SK-N-SH (cell line): Measurements from ENCODE around the gene ZDHHC11. TPM values are rescaled to one million over a fixed set of nuclear protein-coding genes. Genes with fewer than 3 reads are reported as not detected.
"Not testable (repeated sequence)": the region's sequence is repeated elsewhere in the genome, so short reads cannot be mapped to it uniquely, and the experiment has no call there.

Experiments
- CTCF ChIA-PET: fragments of 300-600, 350-600 bp; formaldehyde crosslinking; extraction: SDS; loops from one replicate; lab custom pipeline; 2021; lab: Yijun Ruan, JAX
- POLR2A ChIA-PET: fragments of 350-600 bp; sonication (Branson Sonifier 250); formaldehyde crosslinking; extraction: SDS; loops from one replicate; lab custom pipeline; 2020; ENCODE audit warnings: antibody characterized with exemption, inconsistent platforms; lab: Yijun Ruan, JAX
- DNase-seq: peaks from one replicate; pipeline ENCODE4 v3.0.0; 2012
- H2AFZ ChIP-seq: fragments of 200-600 bp; sonication (generic); 2 replicates; pipeline ENCODE4 v1.8.1; 2016; ENCODE audit warnings: antibody characterized with exemption, mild to moderate bottlenecking, low read depth
- H3F3A ChIP-seq: fragments of 200-600 bp; sonication (generic); replicated peaks from 2 replicates; pipeline ENCODE3; 2016; ENCODE audit warnings: antibody characterized with exemption, mild to moderate bottlenecking; ENCODE audit not compliant: insufficient read depth
- H3K27ac ChIP-seq, 2 experiments: fragments of 200-500 bp in 1 of 2; fragments of 200-600 bp in 1 of 2; sonication (Bioruptor generic) in 1 of 2; sonication (generic), shearing (Covaris generic) in 1 of 2; 2 replicates each; pipeline versions ENCODE4 v1.5.1 to v1.6.1; 2014 to 2016; ENCODE audit warnings: low read depth in 2 of 2, inconsistent platforms in 1 of 2, low read length in 1 of 2, mild to moderate bottlenecking in 1 of 2, mixed read lengths in 1 of 2
- H3K27me3 ChIP-seq: fragments of 200-600 bp; sonication (generic), shearing (Covaris generic); 2 replicates; pipeline ENCODE4 v1.6.1; 2016; ENCODE audit warnings: mixed run types; ENCODE audit not compliant: insufficient read depth
- H3K36me3 ChIP-seq, 2 experiments: fragments of 200-500 bp in 1 of 2; fragments of 200-600 bp in 1 of 2; sonication (Bioruptor generic) in 1 of 2; sonication (generic) in 1 of 2; replicated peaks in 1 of 2; 2 replicates each; pipeline versions ENCODE3 to v1.5.1; 2014 to 2016; ENCODE audit warnings: low read length in 1 of 2, mild to moderate bottlenecking in 1 of 2; ENCODE audit not compliant: insufficient read depth in 2 of 2, control insufficient read depth in 1 of 2
- H3K4me1 ChIP-seq, 2 experiments: fragments of 200-500 bp in 1 of 2; fragments of 200-600 bp in 1 of 2; sonication (Bioruptor generic) in 1 of 2; sonication (generic), shearing (Covaris generic) in 1 of 2; 2 replicates each; pipeline versions ENCODE4 v1.5.1 to v1.6.1; 2014 to 2016; ENCODE audit warnings: low read depth in 1 of 2, low read length in 1 of 2, mixed run types in 1 of 2; ENCODE audit not compliant: insufficient read depth in 2 of 2, control insufficient read depth in 1 of 2
- H3K4me2 ChIP-seq: fragments of 200-600 bp; sonication (generic), shearing (Covaris generic); 2 replicates; pipeline ENCODE4 v1.6.1; 2017; ENCODE audit warnings: mixed run types
- H3K4me3 ChIP-seq, 2 experiments: fragments of 200-500 bp in 1 of 2; fragments of 200-600 bp in 1 of 2; sonication (Bioruptor generic) in 1 of 2; sonication (generic), shearing (Covaris generic) in 1 of 2; 2 replicates each; pipeline versions ENCODE4 v1.5.1 to v1.8.1; 2014 to 2016; ENCODE audit warnings: low read depth in 2 of 2, inconsistent platforms in 1 of 2, low read length in 1 of 2, mild to moderate bottlenecking in 1 of 2, mixed read lengths in 1 of 2, moderate library complexity in 1 of 2
- H3K79me2 ChIP-seq: fragments of 200-600 bp; sonication (generic); 2 replicates; pipeline ENCODE4 v1.8.1; 2017; ENCODE audit warnings: mild to moderate bottlenecking; ENCODE audit not compliant: insufficient read depth
- H3K9ac ChIP-seq: fragments of 200-600 bp; sonication (generic); 2 replicates; pipeline ENCODE4 v1.6.1; 2017; ENCODE audit warnings: mixed run types
- H3K9me2 ChIP-seq: fragments of 200-600 bp; sonication (generic); 2 replicates; pipeline ENCODE4 v1.6.1; 2017; ENCODE audit warnings: mixed run types
- H3K9me3 ChIP-seq: fragments of 200-600 bp; sonication (generic); 2 replicates; pipeline ENCODE4 v1.6.1; 2017; ENCODE audit warnings: mixed run types, mild to moderate bottlenecking, moderate library complexity
- H4K20me1 ChIP-seq: fragments of 200-600 bp; sonication (generic); 2 replicates; pipeline ENCODE4 v1.6.1; 2017; ENCODE audit warnings: mild to moderate bottlenecking, mixed run types; ENCODE audit not compliant: insufficient read depth
- EZH2phosphoT487 ChIP-seq: fragments of 200-600 bp; sonication (generic); IDR thresholded peaks from 2 replicates; pipeline ENCODE4 v1.6.1; 2017; ENCODE audit warnings: low read depth, mixed run types, mild to moderate bottlenecking, antibody characterized with exemption, moderate library complexity, borderline replicate concordance
- FOSL2 ChIP-seq: IDR thresholded peaks from 2 replicates; pipeline ENCODE4 v1.4.0; 2012; ENCODE audit warnings: low read depth, mild to moderate bottlenecking, moderate library complexity, borderline replicate concordance
- FOXJ3 ChIP-seq: sonication (generic); formaldehyde crosslinking; IDR thresholded peaks from 2 replicates; pipeline ENCODE4 v1.5.1; 2020; ENCODE audit warnings: mild to moderate bottlenecking, missing genetic modification reagents
- FOXM1 ChIP-seq: IDR thresholded peaks from 2 replicates; pipeline ENCODE4 v1.4.0; 2012; ENCODE audit warnings: low read depth, mild to moderate bottlenecking
- GABPA ChIP-seq: IDR thresholded peaks from 2 replicates; pipeline ENCODE4 v1.4.0; 2012; ENCODE audit warnings: low read depth, mild to moderate bottlenecking
- GATA2 ChIP-seq: sonication (generic); formaldehyde crosslinking; IDR thresholded peaks from 2 replicates; pipeline ENCODE4 v1.5.0; 2020; ENCODE audit warnings: mild to moderate bottlenecking, missing genetic modification reagents
- JUND ChIP-seq: IDR thresholded peaks from 2 replicates; pipeline ENCODE4 v1.4.0; 2012
- RAD21 ChIP-seq: IDR thresholded peaks from 2 replicates; pipeline ENCODE4 v1.6.1; 2012; ENCODE audit warnings: mild to moderate bottlenecking, low read length
- RCOR1 ChIP-seq: fragments of 150-350 bp; IDR thresholded peaks from 2 replicates; pipeline ENCODE4 v1.6.1; 2017; ENCODE audit warnings: antibody characterized with exemption, low read length
- RFX5 ChIP-seq: IDR thresholded peaks from 2 replicates; pipeline ENCODE4 v1.6.1; 2012; ENCODE audit warnings: mild to moderate bottlenecking, improper control_type of control experiment, low read length
- SIN3A ChIP-seq: IDR thresholded peaks from 2 replicates; pipeline ENCODE4 v1.6.1; 2012; ENCODE audit warnings: low read depth, mild to moderate bottlenecking, low read length, moderate library complexity, borderline replicate concordance
- TAF1 ChIP-seq: IDR thresholded peaks from 2 replicates; pipeline ENCODE4 v1.6.1; 2012; ENCODE audit warnings: low read depth, mild to moderate bottlenecking, low read length, moderate library complexity, borderline replicate concordance
- TCF12 ChIP-seq: IDR thresholded peaks from 2 replicates; pipeline ENCODE4 v1.4.0; 2012
- TEAD4 ChIP-seq: IDR thresholded peaks from 2 replicates; pipeline ENCODE4 v1.4.0; 2012; ENCODE audit warnings: mild to moderate bottlenecking, borderline replicate concordance; ENCODE audit not compliant: insufficient read depth
- USF1 ChIP-seq: IDR thresholded peaks from 2 replicates; pipeline ENCODE4 v1.4.0; 2012; ENCODE audit warnings: low read depth, borderline replicate concordance
- ZBTB33 ChIP-seq: IDR thresholded peaks from 2 replicates; pipeline ENCODE4 v1.4.0; 2012; ENCODE audit warnings: low read depth, borderline replicate concordance
- WGBS: methylation state at CpG from one replicate; pipeline ENCODE4 v1.1.6; 2017; ENCODE audit warnings: low lambda C conversion rate; 5-methylcytosine and 5-hydroxymethylcytosine counted together
- polyA plus RNA-seq, 3 experiments: library from polyadenylated mRNA; depleted of rRNA; stranded (reverse); fragments of >200 nt; gene quantifications; 2 replicates each; pipeline ENCODE4 v1.2.3, GENCODE V29; 2012
- TF ChIP-seq, protein P1 (sequence below): fragments of 150-350 bp; IDR thresholded peaks from 2 replicates; pipeline ENCODE4 v1.6.1; 2016; ENCODE audit warnings: mild to moderate bottlenecking, low read depth, low read length

Gene ZDHHC11
- polyA plus RNA-seq, 1 of the 3 experiments (the other 2 are of a cell fraction) = 0.76 TPM

DNA sequence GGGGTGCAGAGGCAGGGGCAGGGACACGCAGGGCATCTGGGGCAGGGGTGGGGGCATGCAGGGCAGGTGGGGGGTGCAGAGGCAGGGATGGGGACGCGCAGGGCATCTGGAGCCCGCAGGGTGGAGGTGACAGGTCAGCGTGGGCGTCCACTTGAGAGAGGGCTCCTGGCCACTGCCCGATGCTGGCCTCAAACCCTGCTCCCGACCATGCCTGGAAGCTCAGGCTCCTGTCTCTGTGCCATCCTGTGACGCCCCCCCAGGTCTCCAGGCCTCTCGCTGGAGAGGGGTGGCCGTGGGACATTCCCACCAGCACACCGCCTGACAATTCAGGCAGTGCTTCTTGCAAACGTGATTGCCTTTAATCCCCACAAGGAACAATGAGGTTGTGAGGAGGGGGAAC lies 99.3 kb downstream of the ZDHHC11 start:
- no peak overlapping the region for H3K4me3 ChIP-seq
- H3K9me2 ChIP-seq = no peaks in the 10 kb centered on the region
- H3K9me3 ChIP-seq = no peaks in the 10 kb centered on the region
- H3K4me2 ChIP-seq = no peak overlapping the region
- TF ChIP-seq TEAD4 = no peak
- no peak for TF ChIP-seq RCOR1
- TF ChIP-seq, protein P1, sequence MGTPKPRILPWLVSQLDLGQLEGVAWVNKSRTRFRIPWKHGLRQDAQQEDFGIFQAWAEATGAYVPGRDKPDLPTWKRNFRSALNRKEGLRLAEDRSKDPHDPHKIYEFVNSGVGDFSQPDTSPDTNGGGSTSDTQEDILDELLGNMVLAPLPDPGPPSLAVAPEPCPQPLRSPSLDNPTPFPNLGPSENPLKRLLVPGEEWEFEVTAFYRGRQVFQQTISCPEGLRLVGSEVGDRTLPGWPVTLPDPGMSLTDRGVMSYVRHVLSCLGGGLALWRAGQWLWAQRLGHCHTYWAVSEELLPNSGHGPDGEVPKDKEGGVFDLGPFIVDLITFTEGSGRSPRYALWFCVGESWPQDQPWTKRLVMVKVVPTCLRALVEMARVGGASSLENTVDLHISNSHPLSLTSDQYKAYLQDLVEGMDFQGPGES = no peak
- no peak for TF ChIP-seq RFX5
- no peak for TF ChIP-seq GABPA
- TF ChIP-seq USF1 = no peak
- no peak for TF ChIP-seq FOSL2
- TF ChIP-seq GATA2 = no peak
- H2AFZ ChIP-seq = no peak overlapping the region
- H3K27ac ChIP-seq = no peak overlapping the region
- WGBS = 54% methylated on average over 10 of the region's 13 CpGs
- H3K36me3 ChIP-seq = no peaks in the 10 kb centered on the region
- ChIA-PET POLR2A (no interaction called here), CTCF (no interaction called here)
- H3F3A ChIP-seq = no peaks in the 10 kb centered on the region
- H3K79me2 ChIP-seq = no peaks in the 10 kb centered on the region
- H4K20me1 ChIP-seq = no peaks in the 10 kb centered on the region
- DNase-seq = peak; percentile 1
- no peak overlapping the region for H3K9ac ChIP-seq
- H3K4me1 ChIP-seq = no peaks in the 10 kb centered on the region
- H3K27me3 ChIP-seq = no peaks in the 10 kb centered on the region

DNA sequence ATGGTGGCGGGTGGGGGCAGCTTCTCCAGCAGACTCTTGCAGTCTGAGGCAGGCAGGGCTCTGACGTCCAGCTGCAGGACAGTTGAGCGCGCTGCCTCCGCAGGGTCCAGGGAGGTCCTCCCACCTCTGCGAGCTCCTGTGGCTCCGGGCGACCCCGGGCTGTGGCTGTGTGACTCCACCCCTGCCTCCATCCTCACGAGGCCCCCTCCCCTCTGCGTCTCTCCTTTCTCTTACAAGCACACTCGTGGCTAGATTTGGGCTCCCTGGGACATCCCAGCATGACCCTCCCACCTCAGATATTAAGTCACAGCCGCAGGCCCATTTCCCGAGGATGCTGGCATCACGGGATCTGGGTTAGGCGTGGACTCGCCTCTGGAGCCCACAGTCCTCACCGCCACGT lies 100.6 kb downstream of the ZDHHC11 start:
- CTCF ChIA-PET, H3K36me3 ChIP-seq, H3F3A ChIP-seq, H3K4me1 ChIP-seq, H3K9ac ChIP-seq, POLR2A ChIA-PET, H3K27ac ChIP-seq, H3K4me2 ChIP-seq, H2AFZ ChIP-seq, H3K79me2 ChIP-seq, H3K9me2 ChIP-seq, H3K9me3 ChIP-seq, H3K4me3 ChIP-seq, H3K27me3 ChIP-seq, H4K20me1 ChIP-seq: not testable (repeated sequence)
- WGBS = 56% methylated on average over 7 of the region's 19 CpGs
- peak; percentile 6 for DNase-seq

GRCh38 chr5:749101-749670 lies 101.6 kb downstream of the ZDHHC11 start:
- H4K20me1 ChIP-seq = no peaks in the 10 kb centered on the region
- H3K79me2 ChIP-seq = no peaks in the 10 kb centered on the region
- POLR2A ChIA-PET = no interaction called here
- no peaks in the 10 kb centered on the region for H3K9me3 ChIP-seq
- H3K4me3 ChIP-seq = no peak overlapping the region
- H3K4me1 ChIP-seq = no peaks in the 10 kb centered on the region; a peak in 1 of 4 replicates
- no peaks in the 10 kb centered on the region for H3K36me3 ChIP-seq
- H3F3A ChIP-seq = no peaks in the 10 kb centered on the region
- H3K9ac ChIP-seq = no peak overlapping the region
- no peaks in the 10 kb centered on the region for H3K27me3 ChIP-seq
- peak; percentile 7 for DNase-seq
- H3K4me2 ChIP-seq = no peak overlapping the region
- TF ChIP-seq JUND = no peak
- TF ChIP-seq TCF12 = no peak
- TF ChIP-seq RFX5 = no peak
- no peak for TF ChIP-seq FOXM1
- TF ChIP-seq ZBTB33 = no peak
- TF ChIP-seq SIN3A = no peak
- TF ChIP-seq EZH2phosphoT487 = no peak
- TF ChIP-seq, protein P1 = no peak
- TF ChIP-seq RAD21 = no peak
- no peak for TF ChIP-seq FOXJ3 (CRISPR knock-in tag)
- TF ChIP-seq TAF1 = no peak
- no peak overlapping the region for H2AFZ ChIP-seq
- no peaks in the 10 kb centered on the region for H3K9me2 ChIP-seq
- WGBS = 72% methylated on average over 10 of the region's 14 CpGs
- CTCF ChIA-PET = no interaction called here
- H3K27ac ChIP-seq = no peak overlapping the region
